K562 (cell line): ENCODE data around the gene COQ4. TPM values are rescaled to one million over a fixed set of nuclear protein-coding genes. Genes with fewer than 3 reads are reported as not detected.

Source experiments
- ATF7 ChIP-seq: fragments of 450-650 bp; IDR thresholded peaks from 2 replicates; pipeline ENCODE4 v1.7.1; 2014; ENCODE audit warnings: mild to moderate bottlenecking, moderate library complexity
- DPF2 ChIP-seq: fragments of 450-650 bp; IDR thresholded peaks from 2 replicates; pipeline ENCODE4 v1.6.1; 2016
- FOXM1 ChIP-seq, 2 experiments: fragments of 450-650 bp in 1 of 2; sonication (generic) in 1 of 2; formaldehyde crosslinking in 1 of 2; IDR thresholded peaks; 2 replicates each; pipeline versions ENCODE4 v1.6.1 to v1.9.0; 2017 to 2022; ENCODE audit warnings: low read depth in 2 of 2, mild to moderate bottlenecking in 2 of 2, missing genetic modification reagents in 1 of 2, moderate library complexity in 1 of 2
- KDM2B ChIP-seq: fragments of 250-450 bp; sonication (Bioruptor Pico); IDR thresholded peaks from 2 replicates; pipeline ENCODE4 v1.8.0; 2021; ENCODE audit warnings: mild to moderate bottlenecking, moderate library complexity
- MYC ChIP-seq, 2 experiments: fragments of 250-450 bp in 1 of 2; sonication (Bioruptor Pico) in 1 of 2; IDR thresholded peaks; 2 replicates each; pipeline versions ENCODE4 v1.5.1 to v1.6.1; 2012 to 2021; ENCODE audit warnings: low read depth in 2 of 2, borderline replicate concordance in 1 of 2, improper control_type of control experiment in 1 of 2, low read length in 1 of 2, mild to moderate bottlenecking in 1 of 2, moderate library complexity in 1 of 2
- PHF20 ChIP-seq: fragments of 450-650 bp; IDR thresholded peaks from 2 replicates; pipeline ENCODE4 v1.6.1; 2018; ENCODE audit not compliant: partially characterized antibody
- RBBP5 ChIP-seq: fragments of 200-600 bp; sonication (generic); IDR thresholded peaks from 2 replicates; pipeline ENCODE4 v1.6.1; 2012; ENCODE audit warnings: borderline replicate concordance, mild to moderate bottlenecking, low read length, control low read depth, inconsistent platforms; ENCODE audit not compliant: insufficient read depth, poor library complexity, severe bottlenecking
- RBM22 ChIP-seq: fragments of 200-400 bp; formaldehyde crosslinking; IDR thresholded peaks from 2 replicates; pipeline ENCODE4 v1.6.1; 2018; ENCODE audit warnings: low read length, low read depth; ENCODE audit not compliant: poor library complexity, severe bottlenecking
- TCF3 ChIP-seq: sonication (generic); formaldehyde crosslinking; IDR thresholded peaks from 2 replicates; pipeline ENCODE4 v1.4.0; 2020; ENCODE audit warnings: mild to moderate bottlenecking, missing genetic modification reagents
- ZFP36 ChIP-seq: fragments of 150-350 bp; IDR thresholded peaks from 2 replicates; pipeline ENCODE4 v1.6.1; 2018; ENCODE audit warnings: low read length, low read depth; ENCODE audit not compliant: partially characterized antibody
- ZNF75A ChIP-seq: fragments of 450-650 bp; formaldehyde crosslinking; IDR thresholded peaks from 2 replicates; pipeline ENCODE4 v1.4.0; 2020; ENCODE audit warnings: mild to moderate bottlenecking
- polyA plus RNA-seq, 8 experiments: library from polyadenylated mRNA; depleted of rRNA in 4 of 8; stranded (reverse) in 5 of 8; unstranded in 3 of 8; fragments of >200 nt; fragmentation: Nextera tagmentation in 2 of 8; fragmentation: Illumina TruSeq in 1 of 8; extraction: Ambion mirVana in 2 of 8; extraction: Trizol in 1 of 8; gene quantifications; 2 replicates each; pipeline versions ENCODE4 v1.2.1 to v1.2.3, GENCODE V29; 2011 to 2014; ENCODE audit warnings: inconsistent platforms in 1 of 8, missing spikeins in 1 of 8
- total RNA-seq, 7 experiments: library from RNA; depleted of rRNA in 6 of 7; stranded (reverse); fragments of >200 nt in 6 of 7; fragmentation: Illumina TruSeq in 2 of 7; extraction: Trizol in 2 of 7; gene quantifications; 2 replicates each; pipeline versions ENCODE4 v1.2.1 to v1.2.3, GENCODE V29; 2011 to 2021; ENCODE audit warnings: low replicate concordance in 1 of 7
- TF ChIP-seq, protein P1 (sequence below), 2 experiments: IDR thresholded peaks; 2 replicates each; pipeline ENCODE4 v1.6.1; 2012; ENCODE audit warnings: improper control_type of control experiment in 2 of 2, low read depth in 2 of 2, low read length in 2 of 2, borderline replicate concordance in 1 of 2
- TF ChIP-seq, protein P2 (sequence below): fragments of 450-650 bp; formaldehyde crosslinking; IDR thresholded peaks from 2 replicates; pipeline ENCODE4 v1.4.0; 2020; ENCODE audit warnings: mild to moderate bottlenecking, moderate library complexity
- TF ChIP-seq, protein P3 (sequence below): sonication (generic); formaldehyde crosslinking; IDR thresholded peaks from 2 replicates; pipeline ENCODE4 v1.8.0; 2022; ENCODE audit warnings: mild to moderate bottlenecking, missing genetic modification reagents
- TF ChIP-seq, protein P4 (sequence below): fragments of 450-650 bp; formaldehyde crosslinking; IDR thresholded peaks from 2 replicates; pipeline ENCODE4 v1.4.0; 2020; ENCODE audit warnings: mild to moderate bottlenecking, moderate library complexity
- TF ChIP-seq, protein P5 (sequence below): fragments of 250-450 bp; sonication (Bioruptor Pico); IDR thresholded peaks from 2 replicates; pipeline ENCODE4 v1.8.0; 2021; ENCODE audit warnings: borderline replicate concordance, mild to moderate bottlenecking, moderate library complexity; ENCODE audit not compliant: poor library complexity, severe bottlenecking

Gene COQ4
- total and polyA plus RNA-seq, 9 of the 15 experiments (the other 6 are each of a cell fraction or from before 2014, with no cell fraction given), result 9.1 to 135 (median 67.2) TPM

DNA sequence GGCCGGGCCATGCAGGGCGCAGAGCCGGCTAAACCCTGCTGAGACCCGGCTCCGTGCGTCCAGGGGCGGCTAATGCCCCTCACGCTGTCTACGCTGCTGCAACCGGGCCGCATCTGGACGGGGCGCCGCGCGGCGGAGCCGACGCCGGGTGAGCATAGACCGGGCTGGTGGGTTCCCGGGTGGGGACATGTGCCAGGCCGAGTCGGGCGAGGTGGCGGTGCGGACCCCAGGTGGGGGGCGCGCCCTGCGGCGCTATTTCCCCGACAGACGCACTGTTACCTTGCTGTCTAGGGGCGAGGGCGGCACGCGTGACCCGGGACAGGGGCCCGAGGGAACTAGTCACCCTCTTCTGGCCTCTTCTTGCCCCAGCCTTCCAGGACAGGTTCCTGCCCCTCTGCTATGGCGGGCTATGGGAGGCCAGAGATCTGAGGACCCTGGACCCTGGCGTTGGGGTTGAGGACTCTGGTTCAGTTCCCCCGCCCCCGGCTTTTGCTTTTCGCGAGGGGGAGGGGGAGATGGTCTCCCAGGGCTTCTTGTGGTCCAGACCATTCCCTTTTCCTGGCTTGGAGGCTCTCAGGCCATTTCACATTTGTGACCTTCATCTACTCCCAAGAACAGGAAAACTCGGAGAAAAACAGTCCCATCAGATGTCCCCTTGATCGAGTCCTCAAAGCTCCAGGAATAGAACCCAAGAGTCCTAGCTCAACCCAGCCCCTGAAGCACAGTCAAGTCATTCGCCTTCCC, 18.2 kb downstream of the COQ4 start (continued):
- TF ChIP-seq, protein P1, sequence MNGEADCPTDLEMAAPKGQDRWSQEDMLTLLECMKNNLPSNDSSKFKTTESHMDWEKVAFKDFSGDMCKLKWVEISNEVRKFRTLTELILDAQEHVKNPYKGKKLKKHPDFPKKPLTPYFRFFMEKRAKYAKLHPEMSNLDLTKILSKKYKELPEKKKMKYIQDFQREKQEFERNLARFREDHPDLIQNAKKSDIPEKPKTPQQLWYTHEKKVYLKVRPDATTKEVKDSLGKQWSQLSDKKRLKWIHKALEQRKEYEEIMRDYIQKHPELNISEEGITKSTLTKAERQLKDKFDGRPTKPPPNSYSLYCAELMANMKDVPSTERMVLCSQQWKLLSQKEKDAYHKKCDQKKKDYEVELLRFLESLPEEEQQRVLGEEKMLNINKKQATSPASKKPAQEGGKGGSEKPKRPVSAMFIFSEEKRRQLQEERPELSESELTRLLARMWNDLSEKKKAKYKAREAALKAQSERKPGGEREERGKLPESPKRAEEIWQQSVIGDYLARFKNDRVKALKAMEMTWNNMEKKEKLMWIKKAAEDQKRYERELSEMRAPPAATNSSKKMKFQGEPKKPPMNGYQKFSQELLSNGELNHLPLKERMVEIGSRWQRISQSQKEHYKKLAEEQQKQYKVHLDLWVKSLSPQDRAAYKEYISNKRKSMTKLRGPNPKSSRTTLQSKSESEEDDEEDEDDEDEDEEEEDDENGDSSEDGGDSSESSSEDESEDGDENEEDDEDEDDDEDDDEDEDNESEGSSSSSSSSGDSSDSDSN (IDR thresholded peaks at IDR 0.05; ENCODE audit: borderline replicate concordance in 1 of 2, low read depth in 2 of 2, low read length in 2 of 2), result peak in 1 of 2 experiments; percentile 2; a peak in 1 of 4 replicates
- TF ChIP-seq ZNF75A (CRISPR knock-in tag), result no peak
- TF ChIP-seq DPF2, result no peak
- TF ChIP-seq, protein P2, sequence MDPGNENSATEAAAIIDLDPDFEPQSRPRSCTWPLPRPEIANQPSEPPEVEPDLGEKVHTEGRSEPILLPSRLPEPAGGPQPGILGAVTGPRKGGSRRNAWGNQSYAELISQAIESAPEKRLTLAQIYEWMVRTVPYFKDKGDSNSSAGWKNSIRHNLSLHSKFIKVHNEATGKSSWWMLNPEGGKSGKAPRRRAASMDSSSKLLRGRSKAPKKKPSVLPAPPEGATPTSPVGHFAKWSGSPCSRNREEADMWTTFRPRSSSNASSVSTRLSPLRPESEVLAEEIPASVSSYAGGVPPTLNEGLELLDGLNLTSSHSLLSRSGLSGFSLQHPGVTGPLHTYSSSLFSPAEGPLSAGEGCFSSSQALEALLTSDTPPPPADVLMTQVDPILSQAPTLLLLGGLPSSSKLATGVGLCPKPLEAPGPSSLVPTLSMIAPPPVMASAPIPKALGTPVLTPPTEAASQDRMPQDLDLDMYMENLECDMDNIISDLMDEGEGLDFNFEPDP (CRISPR knock-in tag), result no peak
- no peak for TF ChIP-seq FOXM1 (IDR thresholded peaks at IDR 0.05; ENCODE audit: low read depth)
- TF ChIP-seq FOXM1 (CRISPR knock-in tag; IDR thresholded peaks at IDR 0.05; ENCODE audit: low read depth), result no peak
- TF ChIP-seq, protein P3, sequence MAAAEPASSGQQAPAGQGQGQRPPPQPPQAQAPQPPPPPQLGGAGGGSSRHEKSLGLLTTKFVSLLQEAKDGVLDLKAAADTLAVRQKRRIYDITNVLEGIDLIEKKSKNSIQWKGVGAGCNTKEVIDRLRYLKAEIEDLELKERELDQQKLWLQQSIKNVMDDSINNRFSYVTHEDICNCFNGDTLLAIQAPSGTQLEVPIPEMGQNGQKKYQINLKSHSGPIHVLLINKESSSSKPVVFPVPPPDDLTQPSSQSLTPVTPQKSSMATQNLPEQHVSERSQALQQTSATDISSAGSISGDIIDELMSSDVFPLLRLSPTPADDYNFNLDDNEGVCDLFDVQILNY, result no peak
- TF ChIP-seq MYC (IDR thresholded peaks at IDR 0.05; ENCODE audit: low read depth, low read length), result no peak
- peak; percentile 80 for TF ChIP-seq MYC (CRISPR knock-in tag; IDR thresholded peaks at IDR 0.05; ENCODE audit: borderline replicate concordance, low read depth)
- TF ChIP-seq PHF20, result peak; percentile 12
- TF ChIP-seq, protein P4, sequence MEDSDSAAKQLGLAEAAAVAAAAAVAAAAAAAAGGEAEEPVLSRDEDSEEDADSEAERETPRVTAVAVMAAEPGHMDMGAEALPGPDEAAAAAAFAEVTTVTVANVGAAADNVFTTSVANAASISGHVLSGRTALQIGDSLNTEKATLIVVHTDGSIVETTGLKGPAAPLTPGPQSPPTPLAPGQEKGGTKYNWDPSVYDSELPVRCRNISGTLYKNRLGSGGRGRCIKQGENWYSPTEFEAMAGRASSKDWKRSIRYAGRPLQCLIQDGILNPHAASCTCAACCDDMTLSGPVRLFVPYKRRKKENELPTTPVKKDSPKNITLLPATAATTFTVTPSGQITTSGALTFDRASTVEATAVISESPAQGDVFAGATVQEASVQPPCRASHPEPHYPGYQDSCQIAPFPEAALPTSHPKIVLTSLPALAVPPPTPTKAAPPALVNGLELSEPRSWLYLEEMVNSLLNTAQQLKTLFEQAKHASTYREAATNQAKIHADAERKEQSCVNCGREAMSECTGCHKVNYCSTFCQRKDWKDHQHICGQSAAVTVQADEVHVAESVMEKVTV (CRISPR knock-in tag), result no peak
- TF ChIP-seq RBBP5, result peak; percentile 83
- TF ChIP-seq, protein P5, sequence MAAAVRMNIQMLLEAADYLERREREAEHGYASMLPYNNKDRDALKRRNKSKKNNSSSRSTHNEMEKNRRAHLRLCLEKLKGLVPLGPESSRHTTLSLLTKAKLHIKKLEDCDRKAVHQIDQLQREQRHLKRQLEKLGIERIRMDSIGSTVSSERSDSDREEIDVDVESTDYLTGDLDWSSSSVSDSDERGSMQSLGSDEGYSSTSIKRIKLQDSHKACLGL (CRISPR knock-in tag), result no peak
- TF ChIP-seq RBM22, result no peak
- TF ChIP-seq ZFP36, result no peak
- peak; percentile 95 for TF ChIP-seq KDM2B
- no peak; the same call in 1 of the 2 replicates for TF ChIP-seq ATF7
- no peak for TF ChIP-seq TCF3 (CRISPR knock-in tag)
